ENCODE measurements around the gene MYL4. TPM values are rescaled to one million over a fixed set of nuclear protein-coding genes. Genes with fewer than 3 reads are reported as not detected.

Gene MYL4
- polyA plus RNA-seq, 1 of the 3 experiments (the other 2 are of a cell fraction) = not detected

- TF ChIP-seq USF2 (IDR thresholded peaks at IDR 0.05; ENCODE audit: borderline replicate concordance, low read depth, low read length) (no peak), EP300 (IDR thresholded peaks at IDR 0.05; ENCODE audit: borderline replicate concordance in 1 of 2, low read depth in 1 of 2, low read length in 1 of 2) (no peak), RXRA (IDR thresholded peaks at IDR 0.05; ENCODE audit: borderline replicate concordance, low read depth) (no peak), YY1 (IDR thresholded peaks at IDR 0.05; ENCODE audit: low read depth) (no peak), MAX (IDR thresholded peaks at IDR 0.05; ENCODE audit: low read depth) (no peak), ZBTB33 (IDR thresholded peaks at IDR 0.05; ENCODE audit: borderline replicate concordance, low read depth) (no peak), SIN3A (IDR thresholded peaks at IDR 0.05; ENCODE audit: borderline replicate concordance, low read depth, low read length) (no peak), EZH2phosphoT487 (IDR thresholded peaks at IDR 0.05; ENCODE audit: borderline replicate concordance, low read depth) (no peak), CHD2 (IDR thresholded peaks at IDR 0.05; ENCODE audit: low read length, partially characterized antibody) (no peak), SMC3 (IDR thresholded peaks at IDR 0.05; ENCODE audit: low read depth, low read length) (no peak), NRF1 (IDR thresholded peaks at IDR 0.05; ENCODE audit: low read depth, low read length) (no peak)
These were observed 12.9 kb downstream of the MYL4 start (continued) for GRCh38 chr17:47222047-47222446.

GRCh38 chr17:47223007-47223406 lies 13.9 kb downstream of the MYL4 start:
- no peak for TF ChIP-seq RAD21 (IDR thresholded peaks at IDR 0.05; ENCODE audit: low read length)
- TF ChIP-seq RXRA (IDR thresholded peaks at IDR 0.05; ENCODE audit: borderline replicate concordance, low read depth) = no peak
- no peak for TF ChIP-seq FOXJ3 (CRISPR knock-in tag; IDR thresholded peaks at IDR 0.05)
- no peak for TF ChIP-seq REST (IDR thresholded peaks at IDR 0.05; ENCODE audit: low read depth, low read length)
- no peak for TF ChIP-seq FOSL2 (IDR thresholded peaks at IDR 0.05; ENCODE audit: borderline replicate concordance, low read depth)
- no peak for TF ChIP-seq EP300 (IDR thresholded peaks at IDR 0.05; ENCODE audit: borderline replicate concordance in 1 of 2, low read depth in 1 of 2, low read length in 1 of 2)
- TF ChIP-seq GABPA (IDR thresholded peaks at IDR 0.05; ENCODE audit: low read depth) = no peak
- TF ChIP-seq MEF2A (IDR thresholded peaks at IDR 0.05; ENCODE audit: borderline replicate concordance, low read depth) = no peak
- no peak for TF ChIP-seq CTCF (IDR thresholded peaks at IDR 0.05)
- no peak for TF ChIP-seq NFIC (IDR thresholded peaks at IDR 0.05; ENCODE audit: borderline replicate concordance)
- no peak for TF ChIP-seq ELF1 (IDR thresholded peaks at IDR 0.05)
- no peak for TF ChIP-seq EZH2phosphoT487 (IDR thresholded peaks at IDR 0.05; ENCODE audit: borderline replicate concordance, low read depth)
- TF ChIP-seq SMC3 (IDR thresholded peaks at IDR 0.05; ENCODE audit: low read depth, low read length) = no peak
- no peak for TF ChIP-seq RCOR1 (IDR thresholded peaks at IDR 0.05; ENCODE audit: low read length)
- no peaks in the 10 kb centered on the region for H3K9me2 ChIP-seq
- no peaks in the 10 kb centered on the region for H4K20me1 ChIP-seq (ENCODE audit: insufficient read depth)
- no peak overlapping the region for H3K27ac ChIP-seq (ENCODE audit: low read depth in 2 of 2, low read length in 1 of 2)
- peak overlapping the region; percentile 9; the same call in 1 of the 2 replicates for H2AFZ ChIP-seq (ENCODE audit: low read depth)
- WGBS (ENCODE audit: low lambda C conversion rate) = 72% methylated on average over 3 of the region's 3 CpGs
- no peaks in the 10 kb centered on the region for H3K9me3 ChIP-seq
- no peak for DNase-seq
- H3K4me1 ChIP-seq (ENCODE audit: control insufficient read depth in 1 of 2, insufficient read depth in 2 of 2, low read depth in 1 of 2, low read length in 1 of 2) = peaks cover 4 to 17% of the 10 kb centered on the region in 2 experiments; a peak in 2 of 4 replicates
- no peak overlapping the region for H3K9ac ChIP-seq
- no peak overlapping the region; the same call in 1 of the 2 replicates for H3K4me2 ChIP-seq
- no peaks in the 10 kb centered on the region for H3K36me3 ChIP-seq (replicated peaks in 1 of 2; ENCODE audit: control insufficient read depth in 1 of 2, insufficient read depth in 2 of 2, low read length in 1 of 2)
- H3K4me3 ChIP-seq (ENCODE audit: low read depth in 2 of 2, low read length in 1 of 2) = no peak overlapping the region
- ChIA-PET CTCF (interaction anchor here (1.6 to 8.6 kb wide), 2 partner anchors 10 to 93 kb away, joined by 4 to 57 read pairs; no protein-coding TSS in a partner anchor), POLR2A (no interaction called here)
- peaks cover 15% of the 10 kb centered on the region for H3F3A ChIP-seq (replicated peaks; ENCODE audit: insufficient read depth)
- no peaks in the 10 kb centered on the region for H3K79me2 ChIP-seq (ENCODE audit: insufficient read depth)
- H3K27me3 ChIP-seq (ENCODE audit: insufficient read depth) = no peaks in the 10 kb centered on the region
